GM12878 (cell line): ENCODE measurements around the gene DHFR. TPM values are rescaled to one million over a fixed set of nuclear protein-coding genes. Genes with fewer than 3 reads are reported as not detected.

ENCODE experiments used
- ATAC-seq: fragments of 200-7000 bp; cut with Tn5 transposase; 3 replicates; pipeline ENCODE4 v1.9.1; 2020; ENCODE audit warnings: mild to moderate bottlenecking, moderate library complexity
- BruUV-seq: library from RNA; stranded (reverse); fragments of 400-500 nt; replicated peaks from 2 replicates; lab custom pipeline; 2021; lab: Mats Ljungman, UMichigan
- CTCF ChIA-PET: fragments of 300-600 bp; sonication (Branson Sonifier 250); formaldehyde crosslinking; extraction: SDS; loops from one replicate; lab custom pipeline; 2021; ENCODE audit warnings: inconsistent platforms; lab: Yijun Ruan, JAX
- POLR2A ChIA-PET: fragments of 350-600 bp; formaldehyde crosslinking; extraction: SDS; loops from one replicate; lab custom pipeline; 2021; ENCODE audit warnings: inconsistent platforms; lab: Charles Lee
- RAD21 ChIA-PET: fragments of 300-600 bp; sonication (Branson Sonifier 250); formaldehyde crosslinking; loops from one replicate; lab custom pipeline; 2023; ENCODE audit warnings: antibody characterized with exemption; ENCODE audit not compliant: unreplicated experiment; lab: Charles Lee
- SMC1A ChIA-PET: fragments of 300-600 bp; sonication (Branson Sonifier 250); formaldehyde crosslinking; loops from one replicate; lab custom pipeline; 2023; ENCODE audit not compliant: unreplicated experiment, uncharacterized antibody; lab: Charles Lee
- DNase-seq: peaks from one replicate; pipeline ENCODE4 v3.0.0-alpha.2; 2011; ENCODE audit warnings: low read depth, low spot score
- FAIRE-seq: peaks from 3 replicates; lab custom pipeline; 2011; peaks lifted over from hg19 to GRCh38; lab: Jason Lieb, UNC
- H2AFZ ChIP-seq: 2 replicates; pipeline ENCODE4 v1.6.0; 2011; ENCODE audit warnings: low read depth, low read length, control low read depth; ENCODE audit not compliant: control insufficient read depth
- H3K27ac ChIP-seq: 2 replicates; pipeline ENCODE4 v1.5.1; 2011; ENCODE audit warnings: control low read depth; ENCODE audit not compliant: control insufficient read depth, insufficient read depth
- H3K27me3 ChIP-seq, 2 experiments: replicated peaks in 1 of 2; 2 replicates each; pipeline versions ENCODE4 v1.6.0 to v1.6.1; 2011; ENCODE audit warnings: low read length in 1 of 2; ENCODE audit not compliant: control insufficient read depth in 2 of 2, insufficient read depth in 2 of 2
- H3K36me3 ChIP-seq, 2 experiments: 2 replicates each; pipeline ENCODE4 v1.5.1; 2011; ENCODE audit warnings: low read length in 1 of 2; ENCODE audit not compliant: control insufficient read depth in 2 of 2, insufficient read depth in 2 of 2
- H3K4me1 ChIP-seq: 2 replicates; pipeline ENCODE4 v1.6.1; 2011; ENCODE audit warnings: mild to moderate bottlenecking, low read length, moderate library complexity, mixed read lengths; ENCODE audit not compliant: control insufficient read depth, insufficient read depth
- H3K4me2 ChIP-seq: 2 replicates; pipeline ENCODE4 v1.6.0; 2011; ENCODE audit warnings: control low read depth; ENCODE audit not compliant: control insufficient read depth, insufficient read depth
- H3K4me3 ChIP-seq: fragments of 200-600 bp; sonication (generic); 2 replicates; pipeline ENCODE4 v1.5.1; 2016
- H3K79me2 ChIP-seq: 2 replicates; pipeline ENCODE4 v1.6.0; 2011; ENCODE audit warnings: low read length; ENCODE audit not compliant: control insufficient read depth, insufficient read depth
- H3K9ac ChIP-seq: 2 replicates; pipeline ENCODE4 v1.8.0; 2011; ENCODE audit warnings: low read length, control low read depth, mixed read lengths; ENCODE audit not compliant: control insufficient read depth, insufficient read depth
- H3K9me3 ChIP-seq: replicated peaks from 3 replicates; pipeline ENCODE4 v1.5.1; 2011; ENCODE audit warnings: mild to moderate bottlenecking, low read length; ENCODE audit not compliant: control insufficient read depth, insufficient read depth
- H4K20me1 ChIP-seq: 2 replicates; pipeline ENCODE4 v1.6.0; 2011; ENCODE audit not compliant: control insufficient read depth, insufficient read depth
- BHLHE40 ChIP-seq, 2 experiments: fragments of 450-650 bp in 1 of 2; IDR thresholded peaks; 2 replicates each; pipeline ENCODE4 v1.6.1; 2011 to 2017; ENCODE audit warnings: low read depth in 2 of 2, borderline replicate concordance in 1 of 2, improper control_type of control experiment in 1 of 2, low read length in 1 of 2, mild to moderate bottlenecking in 1 of 2
- BMI1 ChIP-seq: fragments of 450-650 bp; IDR thresholded peaks from 2 replicates; pipeline ENCODE4 v1.6.1; 2016; ENCODE audit warnings: mild to moderate bottlenecking, moderate library complexity, borderline replicate concordance
- KAT2A ChIP-seq: conservative IDR thresholded peaks from 2 replicates; pipeline ENCODE4 v1.6.1; 2011; ENCODE audit warnings: low read depth, low read length; ENCODE audit not compliant: control insufficient read depth
- LARP7 ChIP-seq: fragments of 450-650 bp; IDR thresholded peaks from 2 replicates; pipeline ENCODE4 v1.6.1; 2017; ENCODE audit warnings: mild to moderate bottlenecking
- MTA3 ChIP-seq: IDR thresholded peaks from 2 replicates; pipeline ENCODE4 v1.6.1; 2012; ENCODE audit warnings: low read length, inconsistent platforms, borderline replicate concordance
- MYB ChIP-seq: fragments of 150-350 bp; IDR thresholded peaks from 2 replicates; pipeline ENCODE4 v1.6.1; 2014; ENCODE audit warnings: mild to moderate bottlenecking, low read depth, low read length, borderline replicate concordance
- NR2C1 ChIP-seq: fragments of 450-650 bp; IDR thresholded peaks from 2 replicates; pipeline ENCODE4 v1.6.1; 2017; ENCODE audit warnings: antibody characterized with exemption, mild to moderate bottlenecking, moderate library complexity
- NRF1 ChIP-seq: conservative IDR thresholded peaks from 2 replicates; pipeline ENCODE4 v1.6.1; 2011; ENCODE audit warnings: mild to moderate bottlenecking, low read depth, low read length, improper control_type of control experiment
- PML ChIP-seq: IDR thresholded peaks from 2 replicates; pipeline ENCODE4 v1.6.1; 2012; ENCODE audit warnings: low read length, inconsistent platforms
- RCOR1 ChIP-seq: conservative IDR thresholded peaks from 2 replicates; pipeline ENCODE4 v1.6.1; 2012; ENCODE audit warnings: low read depth, low read length, improper control_type of control experiment
- SRF ChIP-seq, 2 experiments: IDR thresholded peaks; 2 replicates each; pipeline ENCODE4 v1.6.1; 2011; ENCODE audit warnings: low read depth in 2 of 2, low read length in 2 of 2, mild to moderate bottlenecking in 1 of 2, moderate library complexity in 1 of 2
- YY1 ChIP-seq: IDR thresholded peaks from 2 replicates; pipeline ENCODE4 v1.6.1; 2011; ENCODE audit warnings: low read depth, mild to moderate bottlenecking, low read length
- ZBED1 ChIP-seq: IDR thresholded peaks from 2 replicates; pipeline ENCODE4 v1.6.1; 2016; ENCODE audit warnings: borderline replicate concordance
- ZSCAN29 ChIP-seq: fragments of 450-650 bp; IDR thresholded peaks from 2 replicates; pipeline ENCODE4 v1.6.1; 2017; ENCODE audit warnings: mild to moderate bottlenecking, moderate library complexity
- WGBS: methylation state at CpG from one replicate; pipeline ENCODE4 v1.1.6; 2016; ENCODE audit warnings: low lambda C conversion rate; ENCODE audit not compliant: insufficient replicate concordance, insufficient coverage; ENCODE audit errors: missing lambda C conversion rate; 5-methylcytosine and 5-hydroxymethylcytosine counted together
- in situ Hi-C: fragments of 300-500 bp; cut with MboI; formaldehyde crosslinking; loops from 9 replicates; pipeline ENCODE4 v1.14.3; 2018; ENCODE audit warnings: mixed read lengths
- intact Hi-C: fragments of 100-400 bp; cut with micrococcal nuclease; formaldehyde crosslinking; loops from one replicate; pipeline ENCODE4 v1.14.2; 2022; ENCODE audit not compliant: unreplicated experiment
- polyA plus RNA-seq, 11 experiments: library from polyadenylated mRNA; depleted of rRNA in 4 of 11; unstranded in 6 of 11; stranded (reverse) in 5 of 11; fragments of >200 nt; fragmentation: Nextera tagmentation in 4 of 11; fragmentation: Illumina TruSeq in 1 of 11; extraction: Ambion mirVana in 4 of 11; extraction: Trizol in 1 of 11; gene quantifications; 1 replicate in 1 of 11; 2 replicates in 10 of 11; pipeline versions ENCODE4 v1.2.1 to v1.2.3, GENCODE V29; 2011 to 2016; ENCODE audit warnings: inconsistent platforms in 2 of 11, missing spikeins in 2 of 11, low read depth in 1 of 11
- total RNA-seq, 4 experiments: library from RNA; depleted of rRNA in 3 of 4; stranded (reverse); fragments of >200 nt in 3 of 4; fragmentation: Illumina TruSeq in 1 of 4; extraction: Trizol in 1 of 4; gene quantifications; 2 replicates each; pipeline versions ENCODE4 v1.2.1 to v1.2.3, GENCODE V29; 2013 to 2021
- TF ChIP-seq, protein P1 (sequence below): fragments of 450-650 bp; IDR thresholded peaks from 2 replicates; pipeline ENCODE4 v1.6.1; 2017; ENCODE audit warnings: borderline replicate concordance
- TF ChIP-seq, protein P2 (sequence below): fragments of 450-650 bp; IDR thresholded peaks from 2 replicates; pipeline ENCODE4 v1.6.1; 2017; ENCODE audit warnings: low read depth, mild to moderate bottlenecking, moderate library complexity
- TF ChIP-seq, protein P3 (sequence below): fragments of 450-650 bp; formaldehyde crosslinking; IDR thresholded peaks from 2 replicates; pipeline ENCODE4 v1.4.0; 2022; ENCODE audit warnings: mild to moderate bottlenecking, moderate library complexity

Gene DHFR
- total and polyA plus RNA-seq, 10 of the 15 experiments (the other 5 are each of a cell fraction or from before 2014, with no cell fraction given), result 57.9 to 143 (median 71.4) TPM

DNA sequence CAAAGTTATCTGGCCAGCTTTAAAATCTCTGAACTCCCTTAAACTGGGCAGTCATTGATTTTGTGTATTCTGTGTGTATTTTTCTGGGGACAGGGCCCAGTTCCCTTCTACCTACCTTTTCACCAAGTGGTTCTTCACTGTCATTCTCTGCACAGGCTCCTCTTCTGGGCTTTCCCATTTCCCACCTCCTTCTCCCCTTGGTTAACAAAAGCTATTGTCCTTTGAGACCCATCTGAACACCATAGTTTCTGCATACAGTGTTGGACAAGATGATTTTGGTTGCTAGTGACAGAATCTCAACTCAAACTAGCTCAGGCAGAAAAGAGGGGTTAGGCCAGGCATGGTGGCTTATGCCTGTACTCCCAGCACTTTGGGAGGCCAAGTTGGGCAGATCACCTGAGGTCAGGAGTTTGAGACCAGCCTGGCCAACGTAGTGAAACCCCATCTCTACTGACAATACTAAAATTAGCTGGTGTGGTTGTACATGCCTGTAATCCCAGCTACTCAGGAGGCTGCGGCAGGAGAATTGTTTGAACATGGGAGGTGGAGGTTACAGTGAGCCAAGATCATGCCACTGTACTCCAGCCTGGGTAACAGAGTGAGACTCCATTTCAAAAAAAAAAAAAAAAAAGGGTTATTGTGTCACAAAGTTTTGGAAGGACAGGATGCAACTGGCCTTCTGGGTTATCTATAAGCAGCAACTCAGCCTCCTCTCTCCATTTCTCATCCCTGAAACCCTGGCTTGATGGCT is 53.7 kb downstream of the DHFR start:
- no peak overlapping the region for H3K9ac ChIP-seq
- ChIA-PET RAD21 (no interaction called here), POLR2A (no interaction called here), CTCF (no interaction called here), SMC1A (no interaction called here)
- no peaks in the 10 kb centered on the region for H3K4me1 ChIP-seq
- H4K20me1 ChIP-seq, result no peaks in the 10 kb centered on the region
- intact Hi-C loops, result no loop called here
- in situ Hi-C loops, result no loop called here
- no TSS peak for BruUV-seq
- H3K79me2 ChIP-seq, result no peaks in the 10 kb centered on the region
- no peak overlapping the region for H3K4me3 ChIP-seq
- DNase-seq (no peak), FAIRE-seq (no peak), ATAC-seq (no peak)
- 50% methylated on average over 2 of the region's 2 CpGs for WGBS
- no peaks in the 10 kb centered on the region for H3K27me3 ChIP-seq
- no peak overlapping the region for H3K4me2 ChIP-seq
- H3K9me3 ChIP-seq, result no peaks in the 10 kb centered on the region
- no peak overlapping the region for H2AFZ ChIP-seq
- H3K27ac ChIP-seq, result no peak overlapping the region
- H3K36me3 ChIP-seq, result no peaks in the 10 kb centered on the region
- TF ChIP-seq MYB (no peak), NR2C1 (no peak), RCOR1 (no peak), YY1 (no peak), BMI1 (no peak), ZSCAN29 (no peak), SRF (IDR thresholded peaks at IDR 0.05; ENCODE audit: low read depth in 2 of 2, low read length in 2 of 2) (no peak), LARP7 (no peak), PML (no peak), BHLHE40 (IDR thresholded peaks at IDR 0.05; ENCODE audit: borderline replicate concordance in 1 of 2, low read depth in 2 of 2, low read length in 1 of 2) (no peak), KAT2A (no peak), ZBED1 (no peak), NRF1 (no peak), MTA3 (no peak)
- TF ChIP-seq, protein P1, sequence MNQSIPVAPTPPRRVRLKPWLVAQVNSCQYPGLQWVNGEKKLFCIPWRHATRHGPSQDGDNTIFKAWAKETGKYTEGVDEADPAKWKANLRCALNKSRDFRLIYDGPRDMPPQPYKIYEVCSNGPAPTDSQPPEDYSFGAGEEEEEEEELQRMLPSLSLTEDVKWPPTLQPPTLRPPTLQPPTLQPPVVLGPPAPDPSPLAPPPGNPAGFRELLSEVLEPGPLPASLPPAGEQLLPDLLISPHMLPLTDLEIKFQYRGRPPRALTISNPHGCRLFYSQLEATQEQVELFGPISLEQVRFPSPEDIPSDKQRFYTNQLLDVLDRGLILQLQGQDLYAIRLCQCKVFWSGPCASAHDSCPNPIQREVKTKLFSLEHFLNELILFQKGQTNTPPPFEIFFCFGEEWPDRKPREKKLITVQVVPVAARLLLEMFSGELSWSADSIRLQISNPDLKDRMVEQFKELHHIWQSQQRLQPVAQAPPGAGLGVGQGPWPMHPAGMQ, result no peak
- TF ChIP-seq, protein P2, sequence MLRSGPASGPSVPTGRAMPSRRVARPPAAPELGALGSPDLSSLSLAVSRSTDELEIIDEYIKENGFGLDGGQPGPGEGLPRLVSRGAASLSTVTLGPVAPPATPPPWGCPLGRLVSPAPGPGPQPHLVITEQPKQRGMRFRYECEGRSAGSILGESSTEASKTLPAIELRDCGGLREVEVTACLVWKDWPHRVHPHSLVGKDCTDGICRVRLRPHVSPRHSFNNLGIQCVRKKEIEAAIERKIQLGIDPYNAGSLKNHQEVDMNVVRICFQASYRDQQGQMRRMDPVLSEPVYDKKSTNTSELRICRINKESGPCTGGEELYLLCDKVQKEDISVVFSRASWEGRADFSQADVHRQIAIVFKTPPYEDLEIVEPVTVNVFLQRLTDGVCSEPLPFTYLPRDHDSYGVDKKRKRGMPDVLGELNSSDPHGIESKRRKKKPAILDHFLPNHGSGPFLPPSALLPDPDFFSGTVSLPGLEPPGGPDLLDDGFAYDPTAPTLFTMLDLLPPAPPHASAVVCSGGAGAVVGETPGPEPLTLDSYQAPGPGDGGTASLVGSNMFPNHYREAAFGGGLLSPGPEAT, result no peak
- TF ChIP-seq, protein P3, sequence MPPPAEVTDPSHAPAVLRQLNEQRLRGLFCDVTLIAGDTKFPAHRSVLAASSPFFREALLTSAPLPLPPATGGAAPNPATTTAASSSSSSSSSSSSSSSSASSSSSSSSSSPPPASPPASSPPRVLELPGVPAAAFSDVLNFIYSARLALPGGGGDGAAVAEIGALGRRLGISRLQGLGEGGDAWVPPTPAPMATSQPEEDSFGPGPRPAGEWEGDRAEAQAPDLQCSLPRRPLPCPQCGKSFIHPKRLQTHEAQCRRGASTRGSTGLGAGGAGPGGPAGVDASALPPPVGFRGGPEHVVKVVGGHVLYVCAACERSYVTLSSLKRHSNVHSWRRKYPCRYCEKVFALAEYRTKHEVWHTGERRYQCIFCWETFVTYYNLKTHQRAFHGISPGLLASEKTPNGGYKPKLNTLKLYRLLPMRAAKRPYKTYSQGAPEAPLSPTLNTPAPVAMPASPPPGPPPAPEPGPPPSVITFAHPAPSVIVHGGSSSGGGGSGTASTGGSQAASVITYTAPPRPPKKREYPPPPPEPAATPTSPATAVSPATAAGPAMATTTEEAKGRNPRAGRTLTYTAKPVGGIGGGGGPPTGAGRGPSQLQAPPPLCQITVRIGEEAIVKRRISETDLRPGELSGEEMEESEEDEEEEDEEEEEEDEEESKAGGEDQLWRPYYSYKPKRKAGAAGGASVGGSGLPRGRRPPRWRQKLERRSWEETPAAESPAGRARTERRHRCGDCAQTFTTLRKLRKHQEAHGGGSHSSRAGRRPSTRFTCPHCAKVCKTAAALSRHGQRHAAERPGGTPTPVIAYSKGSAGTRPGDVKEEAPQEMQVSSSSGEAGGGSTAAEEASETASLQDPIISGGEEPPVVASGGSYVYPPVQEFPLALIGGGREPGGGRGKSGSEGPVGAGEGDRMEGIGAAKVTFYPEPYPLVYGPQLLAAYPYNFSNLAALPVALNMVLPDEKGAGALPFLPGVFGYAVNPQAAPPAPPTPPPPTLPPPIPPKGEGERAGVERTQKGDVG (CRISPR knock-in tag), result no peak
